ENCODE measurements around the gene CDH4. TPM values are rescaled to one million over a fixed set of nuclear protein-coding genes. Genes with fewer than 3 reads are reported as not detected.

The CDH4 gene
- total RNA-seq, 1 donor from 2014 or later = 2.9 TPM

DNA sequence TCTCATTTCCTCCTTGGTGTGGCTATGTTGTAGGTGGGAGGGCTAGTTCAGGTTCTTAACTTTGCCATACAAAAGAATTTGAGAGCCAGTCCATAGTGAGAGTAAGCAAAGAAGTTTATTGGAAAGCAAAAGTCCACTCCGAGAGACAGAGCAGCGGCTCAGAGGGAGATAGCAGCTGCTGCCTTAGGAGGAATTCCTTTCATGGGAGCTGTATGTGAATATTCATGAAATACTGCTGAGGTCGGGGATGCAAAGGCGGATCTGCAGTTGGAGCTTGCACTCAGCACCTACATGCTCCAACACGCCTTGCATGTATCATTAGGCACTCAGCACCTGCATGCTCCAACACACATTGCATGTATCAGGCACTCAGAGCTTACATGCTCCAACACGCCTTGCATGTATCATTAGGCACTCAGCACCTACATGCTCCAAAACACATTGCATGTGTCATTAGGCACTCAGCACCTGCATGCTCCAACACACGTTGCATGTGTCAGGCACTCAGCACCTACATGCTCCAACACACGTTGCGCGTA, 54.9 kb downstream of the CDH4 start:
- Mint-ChIP-seq H3K36me3 (no peaks in the 10 kb centered on the region), H3K27ac (peak overlapping the region; percentile 83), H3K4me1 (peaks cover 48% of the 10 kb centered on the region), H3K4me3 (peak overlapping the region; percentile 7), H3K9me3 (no peaks in the 10 kb centered on the region), H3K27me3 (ENCODE audit: insufficient read depth, low read depth) (peaks cover 4% of the 10 kb centered on the region)
- TF ChIP-seq, protein P1, sequence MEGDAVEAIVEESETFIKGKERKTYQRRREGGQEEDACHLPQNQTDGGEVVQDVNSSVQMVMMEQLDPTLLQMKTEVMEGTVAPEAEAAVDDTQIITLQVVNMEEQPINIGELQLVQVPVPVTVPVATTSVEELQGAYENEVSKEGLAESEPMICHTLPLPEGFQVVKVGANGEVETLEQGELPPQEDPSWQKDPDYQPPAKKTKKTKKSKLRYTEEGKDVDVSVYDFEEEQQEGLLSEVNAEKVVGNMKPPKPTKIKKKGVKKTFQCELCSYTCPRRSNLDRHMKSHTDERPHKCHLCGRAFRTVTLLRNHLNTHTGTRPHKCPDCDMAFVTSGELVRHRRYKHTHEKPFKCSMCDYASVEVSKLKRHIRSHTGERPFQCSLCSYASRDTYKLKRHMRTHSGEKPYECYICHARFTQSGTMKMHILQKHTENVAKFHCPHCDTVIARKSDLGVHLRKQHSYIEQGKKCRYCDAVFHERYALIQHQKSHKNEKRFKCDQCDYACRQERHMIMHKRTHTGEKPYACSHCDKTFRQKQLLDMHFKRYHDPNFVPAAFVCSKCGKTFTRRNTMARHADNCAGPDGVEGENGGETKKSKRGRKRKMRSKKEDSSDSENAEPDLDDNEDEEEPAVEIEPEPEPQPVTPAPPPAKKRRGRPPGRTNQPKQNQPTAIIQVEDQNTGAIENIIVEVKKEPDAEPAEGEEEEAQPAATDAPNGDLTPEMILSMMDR (IDR thresholded peaks at IDR 0.05) = no peak
- TF ChIP-seq EZH2 (IDR thresholded peaks at IDR 0.05) = no peak
- TF ChIP-seq EZH2phosphoT487 (IDR thresholded peaks at IDR 0.05) = no peak
- no peak overlapping the region for H3K27ac ChIP-seq
- no peak for DNase-seq (ENCODE audit: low spot score)
- H3K4me1 ChIP-seq = peaks cover 22% of the 10 kb centered on the region
- H3K36me3 ChIP-seq = no peaks in the 10 kb centered on the region
- peaks cover 4% of the 10 kb centered on the region for H4K20me1 ChIP-seq (ENCODE audit: low read depth)
- H3K4me2 ChIP-seq = no peak overlapping the region
- no peak overlapping the region for H2AFZ ChIP-seq (replicated peaks)
- H3K9me3 ChIP-seq (ENCODE audit: low read depth) = no peaks in the 10 kb centered on the region
- no peaks in the 10 kb centered on the region for H3F3A ChIP-seq (ENCODE audit: low read depth)
- H3K9ac ChIP-seq = no peak overlapping the region
- no peaks in the 10 kb centered on the region for H3K27me3 ChIP-seq
- H3K4me3 ChIP-seq = no peak overlapping the region
- H3K79me2 ChIP-seq (ENCODE audit: low read depth) = no peaks in the 10 kb centered on the region

DNA sequence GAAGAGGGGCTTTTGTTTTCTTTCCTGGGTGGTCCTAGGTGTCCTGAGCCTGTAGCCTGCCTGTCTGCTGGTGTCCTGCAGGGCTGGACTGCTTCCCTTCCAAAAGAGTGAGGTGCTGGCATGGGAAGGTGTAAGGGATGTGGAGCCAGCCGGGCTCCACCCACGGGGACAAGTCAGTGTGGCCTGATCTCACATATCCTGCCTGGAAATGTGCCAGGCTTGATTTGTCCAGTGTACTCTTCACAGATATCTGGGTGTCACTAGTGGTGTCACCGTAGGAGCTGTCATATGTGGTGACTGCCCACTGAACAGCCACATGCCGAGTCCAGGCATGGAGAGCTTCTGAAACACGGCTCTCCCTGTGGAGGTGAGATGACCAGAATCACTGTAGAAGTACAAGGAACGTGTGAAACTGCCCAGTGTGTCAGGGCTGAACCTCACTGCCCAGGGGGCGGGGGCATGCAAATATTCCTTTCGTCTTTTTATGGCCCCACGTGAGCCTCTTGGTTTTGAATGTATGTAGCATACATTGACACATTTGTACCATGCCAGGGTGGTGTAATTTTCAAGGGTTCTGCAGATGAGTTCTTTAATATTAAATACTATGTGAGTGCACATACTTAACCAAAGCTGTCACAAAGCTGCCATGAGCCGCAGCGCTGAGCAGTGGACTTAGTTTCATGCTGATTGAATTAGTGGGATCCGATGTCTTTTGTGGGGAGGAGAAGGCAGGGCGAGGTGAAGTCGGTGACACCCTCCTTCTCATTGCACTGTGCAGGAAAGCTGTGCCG, 55.8 kb downstream of the CDH4 start:
- Histone ChIP-seq H3K9me3 (ENCODE audit: low read depth) (no peaks in the 10 kb centered on the region), H3K79me2 (ENCODE audit: low read depth) (no peaks in the 10 kb centered on the region), H2AFZ (replicated peaks) (no peak overlapping the region), H4K20me1 (ENCODE audit: low read depth) (peaks cover 4% of the 10 kb centered on the region), H3K4me1 (peaks cover 22% of the 10 kb centered on the region), H3K27ac (no peak overlapping the region), H3K36me3 (no peaks in the 10 kb centered on the region), H3K27me3 (no peaks in the 10 kb centered on the region), H3K4me2 (no peak overlapping the region), H3K9ac (no peak overlapping the region), H3K4me3 (no peak overlapping the region), H3F3A (ENCODE audit: low read depth) (no peaks in the 10 kb centered on the region)
- Mint-ChIP-seq H3K4me3 (peak overlapping the region; percentile 8), H3K27me3 (ENCODE audit: insufficient read depth, low read depth) (peaks cover 2% of the 10 kb centered on the region), H3K4me1 (peaks cover 47% of the 10 kb centered on the region), H3K36me3 (no peaks in the 10 kb centered on the region), H3K27ac (peak overlapping the region; percentile 10), H3K9me3 (no peaks in the 10 kb centered on the region)
- DNase-seq (ENCODE audit: low spot score) = no peak
- TF ChIP-seq EZH2 (IDR thresholded peaks at IDR 0.05) (no peak), EZH2phosphoT487 (IDR thresholded peaks at IDR 0.05) (no peak)
- TF ChIP-seq, protein P1 (IDR thresholded peaks at IDR 0.05) = no peak

DNA sequence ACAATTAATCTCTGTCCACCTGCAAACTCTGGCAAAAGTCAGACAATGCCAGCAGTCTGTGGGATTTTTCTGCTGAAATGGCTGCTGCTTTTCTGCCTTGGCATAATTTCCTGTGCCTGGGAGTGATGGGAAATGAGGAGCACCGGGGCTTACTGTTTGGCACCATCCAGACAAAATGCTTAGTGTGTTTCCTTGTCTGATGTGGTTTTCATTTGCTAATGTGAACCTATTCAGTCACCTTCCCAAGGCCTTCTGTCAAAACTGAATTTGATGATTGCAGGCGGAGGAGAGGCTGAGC, 56.4 kb downstream of the CDH4 start:
- no peak for DNase-seq (ENCODE audit: low spot score)
- Mint-ChIP-seq H3K27ac (peak overlapping the region; percentile 10), H3K27me3 (ENCODE audit: insufficient read depth, low read depth) (peaks cover under 1% of the 10 kb centered on the region), H3K4me1 (peaks cover 47% of the 10 kb centered on the region), H3K4me3 (peak overlapping the region; percentile 8), H3K36me3 (no peaks in the 10 kb centered on the region), H3K9me3 (no peaks in the 10 kb centered on the region)
- no peak overlapping the region for H3K27ac ChIP-seq
- H3K36me3 ChIP-seq = no peaks in the 10 kb centered on the region
- H3K4me3 ChIP-seq = no peak overlapping the region
- peaks cover 22% of the 10 kb centered on the region for H3K4me1 ChIP-seq
- H3K4me2 ChIP-seq = no peak overlapping the region
- no peaks in the 10 kb centered on the region for H3K27me3 ChIP-seq
- no peaks in the 10 kb centered on the region for H3K9me3 ChIP-seq (ENCODE audit: low read depth)
- peaks cover 4% of the 10 kb centered on the region for H4K20me1 ChIP-seq (ENCODE audit: low read depth)
- no peak for TF ChIP-seq EZH2 (IDR thresholded peaks at IDR 0.05)
- TF ChIP-seq EZH2phosphoT487 (IDR thresholded peaks at IDR 0.05) = no peak
- TF ChIP-seq, protein P1 (IDR thresholded peaks at IDR 0.05) = no peak
- no peaks in the 10 kb centered on the region for H3K79me2 ChIP-seq (ENCODE audit: low read depth)
- no peaks in the 10 kb centered on the region for H3F3A ChIP-seq (ENCODE audit: low read depth)
- no peak overlapping the region for H2AFZ ChIP-seq (replicated peaks)
- H3K9ac ChIP-seq = no peak overlapping the region

Measured in neural progenitor cell (in vitro differentiated cells).